Neutrophil (primary cell): ENCODE results near the gene EPS15.

Source experiments
- H3K27ac ChIP-seq: fragments of 200-600 bp; sonication (generic); 2 replicates; pipeline ENCODE4 v1.5.1; 2016; ENCODE audit warnings: mild to moderate bottlenecking, moderate library complexity
- H3K27me3 ChIP-seq: fragments of 200-600 bp; sonication (generic); 2 replicates; pipeline ENCODE4 v1.6.0; 2016; ENCODE audit warnings: mild to moderate bottlenecking
- H3K36me3 ChIP-seq: fragments of 200-600 bp; sonication (generic); 2 replicates; pipeline ENCODE4 v1.5.1; 2017
- H3K4me1 ChIP-seq, 2 experiments: fragments of 200-600 bp in 1 of 2; sonication (generic) in 1 of 2; 1 replicate in 1 of 2; 2 replicates in 1 of 2; pipeline versions ENCODE4 v1.5.1 to v1.6.1; 2013 to 2016; ENCODE audit warnings: low read depth in 1 of 2, low read length in 1 of 2, mild to moderate bottlenecking in 1 of 2, moderate library complexity in 1 of 2; ENCODE audit not compliant: control insufficient read depth in 1 of 2, insufficient read depth in 1 of 2
- H3K4me3 ChIP-seq, 2 experiments: fragments of 200-600 bp in 1 of 2; sonication (generic) in 1 of 2; 1 replicate in 1 of 2; 2 replicates in 1 of 2; pipeline ENCODE4 v1.5.1; 2013 to 2016; ENCODE audit warnings: low read depth in 1 of 2, low read length in 1 of 2, mild to moderate bottlenecking in 1 of 2, moderate library complexity in 1 of 2
- H3K9me3 ChIP-seq: fragments of 200-600 bp; sonication (generic); 2 replicates; pipeline ENCODE4 v1.5.1; 2016
- TF ChIP-seq, protein P1 (sequence below): fragments of 200-600 bp; sonication (generic); IDR thresholded peaks from 2 replicates; pipeline ENCODE4 v1.5.1; 2016; ENCODE audit warnings: antibody characterized with exemption

The EPS15 gene

GRCh38 chr1:51340380-51340779, 178.7 kb downstream of the EPS15 start:
- H3K4me1 ChIP-seq = peaks cover 3 to 9% of the 10 kb centered on the region in 2 experiments
- H3K27me3 ChIP-seq = peaks cover 34% of the 10 kb centered on the region
- no peak overlapping the region for H3K4me3 ChIP-seq
- no peaks in the 10 kb centered on the region for H3K9me3 ChIP-seq
- H3K36me3 ChIP-seq = no peaks in the 10 kb centered on the region
- H3K27ac ChIP-seq = no peak overlapping the region
- TF ChIP-seq, protein P1, sequence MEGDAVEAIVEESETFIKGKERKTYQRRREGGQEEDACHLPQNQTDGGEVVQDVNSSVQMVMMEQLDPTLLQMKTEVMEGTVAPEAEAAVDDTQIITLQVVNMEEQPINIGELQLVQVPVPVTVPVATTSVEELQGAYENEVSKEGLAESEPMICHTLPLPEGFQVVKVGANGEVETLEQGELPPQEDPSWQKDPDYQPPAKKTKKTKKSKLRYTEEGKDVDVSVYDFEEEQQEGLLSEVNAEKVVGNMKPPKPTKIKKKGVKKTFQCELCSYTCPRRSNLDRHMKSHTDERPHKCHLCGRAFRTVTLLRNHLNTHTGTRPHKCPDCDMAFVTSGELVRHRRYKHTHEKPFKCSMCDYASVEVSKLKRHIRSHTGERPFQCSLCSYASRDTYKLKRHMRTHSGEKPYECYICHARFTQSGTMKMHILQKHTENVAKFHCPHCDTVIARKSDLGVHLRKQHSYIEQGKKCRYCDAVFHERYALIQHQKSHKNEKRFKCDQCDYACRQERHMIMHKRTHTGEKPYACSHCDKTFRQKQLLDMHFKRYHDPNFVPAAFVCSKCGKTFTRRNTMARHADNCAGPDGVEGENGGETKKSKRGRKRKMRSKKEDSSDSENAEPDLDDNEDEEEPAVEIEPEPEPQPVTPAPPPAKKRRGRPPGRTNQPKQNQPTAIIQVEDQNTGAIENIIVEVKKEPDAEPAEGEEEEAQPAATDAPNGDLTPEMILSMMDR = no peak

DNA sequence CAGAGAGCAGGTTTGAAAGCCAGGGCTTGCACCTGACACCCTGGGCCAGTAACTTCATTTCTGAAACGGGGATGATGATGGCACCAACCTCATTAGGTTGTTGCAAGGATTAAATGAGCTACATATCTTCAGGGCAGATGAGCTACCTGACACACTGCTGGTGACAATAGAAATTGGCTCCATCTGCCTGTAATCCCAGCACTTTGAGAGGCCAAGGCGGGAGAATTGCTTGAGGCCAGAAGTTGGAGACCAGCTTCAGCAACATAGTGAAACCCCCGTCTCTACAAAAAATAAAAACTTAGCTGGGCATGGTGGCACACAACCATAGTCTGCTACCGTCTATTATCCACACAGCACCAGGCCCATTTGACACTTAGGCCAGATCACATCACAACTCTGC, 182.4 kb downstream of the EPS15 start:
- Histone ChIP-seq H3K27me3 (peaks cover 11% of the 10 kb centered on the region), H3K4me1 (no peaks in the 10 kb centered on the region)
- TF ChIP-seq, protein P1 = no peak

GRCh38 chr1:51336004-51336403, 183.1 kb downstream of the EPS15 start:
- TF ChIP-seq, protein P1 = no peak
- Histone ChIP-seq H3K4me1 (no peaks in the 10 kb centered on the region), H3K27me3 (peaks cover 18% of the 10 kb centered on the region), H3K9me3 (no peaks in the 10 kb centered on the region), H3K27ac (no peak overlapping the region), H3K36me3 (no peaks in the 10 kb centered on the region), H3K4me3 (no peak overlapping the region)

More for the DNA sequence above, 182.4 kb downstream of the EPS15 start:
- Histone ChIP-seq H3K27ac (no peak overlapping the region), H3K4me3 (no peak overlapping the region), H3K9me3 (no peaks in the 10 kb centered on the region), H3K36me3 (no peaks in the 10 kb centered on the region)

DNA sequence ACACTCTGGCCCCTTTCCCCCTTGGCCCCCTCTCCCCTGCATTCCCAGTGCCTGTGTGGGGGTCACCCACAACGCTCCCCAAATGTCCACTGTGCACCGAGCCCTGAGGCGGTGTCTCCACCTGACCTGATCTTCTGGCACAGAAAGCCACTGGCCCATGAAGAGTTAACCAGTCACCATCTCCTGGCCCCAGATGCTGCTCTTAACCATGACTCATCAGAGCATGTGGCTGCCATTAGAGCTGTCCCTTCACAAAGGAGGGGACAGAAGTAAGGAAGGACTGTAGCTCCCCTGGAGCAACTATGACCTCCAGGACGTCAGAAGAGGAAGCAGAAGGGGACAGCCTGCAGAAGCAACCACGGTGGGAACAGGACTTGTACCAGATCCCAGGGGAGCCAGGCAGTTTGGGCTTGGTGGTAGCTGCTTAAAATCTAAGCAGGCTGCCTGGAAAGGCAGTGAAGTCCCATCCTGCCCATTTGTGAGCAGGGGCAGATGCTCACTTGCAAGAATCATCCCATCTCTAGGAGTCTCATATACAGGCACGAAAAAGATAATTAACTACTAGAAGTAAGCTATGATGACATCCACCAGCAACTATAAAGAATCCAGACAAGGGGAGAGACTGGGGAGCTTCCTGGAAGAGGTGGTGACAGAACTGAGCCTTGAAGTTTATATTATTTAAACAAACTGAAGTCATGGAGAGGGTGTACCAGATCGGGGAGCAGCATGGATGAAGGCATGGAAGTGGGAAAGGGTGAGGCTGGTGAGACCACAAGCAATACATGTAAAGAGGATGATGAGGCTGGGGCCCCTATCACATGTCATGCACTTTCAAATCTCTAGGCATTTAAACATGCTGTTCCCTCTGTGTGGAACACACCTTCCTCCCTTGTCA, 187.6 kb downstream of the EPS15 start:
- H3K27ac ChIP-seq = no peak overlapping the region
- peaks cover 0 to 8% of the 10 kb centered on the region in 2 experiments for H3K4me1 ChIP-seq
- TF ChIP-seq, protein P1 = no peak
- no peaks in the 10 kb centered on the region for H3K36me3 ChIP-seq
- peaks cover 57% of the 10 kb centered on the region for H3K27me3 ChIP-seq
- H3K9me3 ChIP-seq = no peaks in the 10 kb centered on the region
- H3K4me3 ChIP-seq = no peak overlapping the region

DNA sequence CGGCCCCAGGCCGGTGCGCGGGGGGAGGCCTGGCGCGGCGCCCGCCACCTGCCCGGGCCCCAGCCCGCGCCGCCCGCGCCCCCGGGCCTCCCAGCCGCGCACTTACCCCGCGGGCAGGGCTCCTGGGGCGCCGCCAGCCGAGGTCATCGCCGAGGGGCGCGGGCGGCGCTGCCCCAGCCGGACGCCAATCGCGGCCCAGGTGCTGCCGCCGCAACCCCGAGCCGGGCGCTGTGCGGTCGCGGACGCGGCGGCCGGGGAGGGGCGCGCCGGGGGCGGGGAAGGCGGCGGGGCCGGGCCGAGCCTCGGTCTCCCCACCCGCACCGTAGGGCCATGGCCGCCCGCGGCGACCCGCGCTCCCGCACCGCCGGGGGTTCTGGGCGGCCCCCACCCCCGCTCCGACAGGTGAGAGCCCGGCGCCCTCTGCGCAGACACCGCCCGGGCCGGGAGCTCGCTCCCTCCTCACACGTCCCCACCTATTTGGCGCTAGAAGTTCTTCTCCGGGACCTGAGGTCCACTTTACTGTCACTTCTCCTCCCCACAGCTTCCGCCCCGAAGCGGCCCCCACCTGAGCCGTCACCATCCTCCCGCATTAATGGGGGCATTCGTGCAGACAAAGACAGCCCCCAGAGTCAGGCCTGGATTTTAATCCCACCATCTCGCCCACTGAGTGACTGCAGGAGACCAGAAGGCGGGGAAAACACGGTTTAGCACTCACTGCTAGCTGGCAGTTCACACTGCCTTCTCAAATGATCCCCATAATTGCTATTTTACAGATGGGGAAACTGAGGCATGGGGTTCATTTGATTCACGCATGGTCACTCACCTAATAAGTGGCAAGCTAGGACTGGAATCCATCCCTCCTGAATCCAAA, 188.5 kb downstream of the EPS15 start, which contains the start of gene TTC39A:
Gene TTC39A (minus strand): TSS at position 232 of the 871 bp plus-strand sequence. CDS start 85 bp downstream, at position 147.
- TF ChIP-seq, protein P1 = no peak
- Histone ChIP-seq H3K36me3 (no peaks in the 10 kb centered on the region), H3K27ac (no peak within 1 kb of the TSS), H3K9me3 (no peaks in the 10 kb centered on the region), H3K27me3 (peaks cover 57% of the 10 kb centered on the region), H3K4me1 (peaks cover 0 to 8% of the 10 kb centered on the region in 2 experiments), H3K4me3 (no peak within 1 kb of the TSS)
